Mesothelial cell of epicardium (in vitro differentiated cells): ENCODE results near the gene SLC48A1. TPM values are rescaled to one million over a fixed set of nuclear protein-coding genes. Genes with fewer than 3 reads are reported as not detected.

Experiments
- DNase-seq, 2 experiments: peaks; one replicate each; pipeline ENCODE4 v3.0.0; 2021; ENCODE audit warnings: low spot score in 2 of 2; ENCODE audit not compliant: unreplicated experiment in 2 of 2
- H3K27ac Mint-ChIP-seq: 2 replicates; pipeline ENCODE4 v1.8.0; 2021; ENCODE audit warnings: mixed read lengths
- H3K27me3 Mint-ChIP-seq: 2 replicates; pipeline ENCODE4 v1.8.0; 2021; ENCODE audit warnings: low read depth, mixed read lengths
- H3K36me3 Mint-ChIP-seq: 2 replicates; pipeline ENCODE4 v1.8.0; 2021; ENCODE audit warnings: mixed read lengths
- H3K4me1 Mint-ChIP-seq: 2 replicates; pipeline ENCODE4 v1.8.0; 2021; ENCODE audit warnings: mixed read lengths
- H3K4me3 Mint-ChIP-seq: 2 replicates; pipeline ENCODE4 v1.8.0; 2021; ENCODE audit warnings: mild to moderate bottlenecking, moderate library complexity, mixed read lengths
- H3K9me3 Mint-ChIP-seq: 2 replicates; pipeline ENCODE4 v1.8.0; 2021; ENCODE audit warnings: mixed read lengths
- total RNA-seq: library from RNA; stranded (reverse); gene quantifications from 3 replicates; pipeline ENCODE4 v1.2.1, GENCODE V29; 2021
- TF ChIP-seq, protein P1 (sequence below): fragments of 200-600 bp; sonication (generic); IDR thresholded peaks from one replicate; pipeline ENCODE4 v1.5.0; 2021; ENCODE audit warnings: antibody characterized with exemption; ENCODE audit not compliant: unreplicated experiment

SLC48A1 gene
- total RNA-seq, 1 donor from 2014 or later = 27.7 TPM

DNA sequence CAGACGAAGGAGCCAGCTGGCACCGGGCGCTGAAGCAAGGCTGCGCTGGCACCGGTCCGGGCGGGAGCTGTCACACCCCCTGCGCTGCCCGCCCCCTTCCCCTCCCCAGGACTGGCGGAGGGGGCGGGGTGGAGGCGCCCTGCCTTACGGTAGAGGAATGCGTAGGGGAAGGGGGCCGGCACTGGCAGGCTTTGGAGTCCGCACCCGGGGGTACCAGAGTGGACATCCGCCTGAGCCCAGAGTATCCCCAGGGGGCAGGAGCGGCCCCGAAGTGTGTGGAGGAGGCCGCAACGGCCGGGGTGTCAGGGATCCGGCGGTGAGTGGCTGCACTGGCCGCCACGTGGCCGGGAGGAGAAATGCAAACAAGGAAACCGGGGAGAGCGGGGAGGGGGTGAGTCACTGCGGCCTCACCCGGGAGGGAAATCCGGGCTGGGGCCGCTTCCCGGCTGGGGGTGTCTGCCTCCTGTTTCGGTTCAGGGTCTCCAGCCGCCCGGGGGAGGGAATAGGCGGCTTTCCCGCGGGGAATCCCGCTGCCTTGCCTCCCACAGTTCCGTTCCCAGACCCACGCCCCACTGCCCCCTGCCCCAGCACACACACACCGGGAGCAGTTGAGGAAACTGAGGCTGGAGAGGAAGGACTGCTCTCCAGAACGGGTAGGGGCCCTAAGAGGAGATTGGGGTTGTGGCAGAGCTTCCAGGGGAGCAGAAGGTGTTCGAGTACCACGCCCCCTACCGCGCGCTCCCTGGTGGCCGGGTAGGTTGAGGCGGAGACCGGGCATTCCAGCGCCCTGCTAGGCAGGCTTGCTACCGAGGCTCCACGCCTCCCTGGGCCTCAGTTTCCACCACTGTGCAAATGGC, 14.0 kb upstream of the SLC48A1 start, which contains the start of gene RAPGEF3:
TSS of gene RAPGEF3 (minus strand) at position 47 of the 857 bp plus-strand sequence. CDS start 324 bp downstream, outside the sequence.
- Mint-ChIP-seq H3K27me3 (no peaks in the 10 kb centered on the region), H3K9me3 (no peaks in the 10 kb centered on the region), H3K27ac (peak within 1 kb of the TSS; percentile 79), H3K4me3 (peak within 1 kb of the TSS; percentile 70), H3K36me3 (no peaks in the 10 kb centered on the region), H3K4me1 (peaks cover 60% of the 10 kb centered on the region)
- TF ChIP-seq, protein P1, sequence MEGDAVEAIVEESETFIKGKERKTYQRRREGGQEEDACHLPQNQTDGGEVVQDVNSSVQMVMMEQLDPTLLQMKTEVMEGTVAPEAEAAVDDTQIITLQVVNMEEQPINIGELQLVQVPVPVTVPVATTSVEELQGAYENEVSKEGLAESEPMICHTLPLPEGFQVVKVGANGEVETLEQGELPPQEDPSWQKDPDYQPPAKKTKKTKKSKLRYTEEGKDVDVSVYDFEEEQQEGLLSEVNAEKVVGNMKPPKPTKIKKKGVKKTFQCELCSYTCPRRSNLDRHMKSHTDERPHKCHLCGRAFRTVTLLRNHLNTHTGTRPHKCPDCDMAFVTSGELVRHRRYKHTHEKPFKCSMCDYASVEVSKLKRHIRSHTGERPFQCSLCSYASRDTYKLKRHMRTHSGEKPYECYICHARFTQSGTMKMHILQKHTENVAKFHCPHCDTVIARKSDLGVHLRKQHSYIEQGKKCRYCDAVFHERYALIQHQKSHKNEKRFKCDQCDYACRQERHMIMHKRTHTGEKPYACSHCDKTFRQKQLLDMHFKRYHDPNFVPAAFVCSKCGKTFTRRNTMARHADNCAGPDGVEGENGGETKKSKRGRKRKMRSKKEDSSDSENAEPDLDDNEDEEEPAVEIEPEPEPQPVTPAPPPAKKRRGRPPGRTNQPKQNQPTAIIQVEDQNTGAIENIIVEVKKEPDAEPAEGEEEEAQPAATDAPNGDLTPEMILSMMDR = peak; percentile 76
- peak; percentile 62 to 75 for DNase-seq

GRCh38 chr12:47762850-47763465, 10.1 kb upstream of the SLC48A1 start:
- TF ChIP-seq, protein P1 = no peak

DNA sequence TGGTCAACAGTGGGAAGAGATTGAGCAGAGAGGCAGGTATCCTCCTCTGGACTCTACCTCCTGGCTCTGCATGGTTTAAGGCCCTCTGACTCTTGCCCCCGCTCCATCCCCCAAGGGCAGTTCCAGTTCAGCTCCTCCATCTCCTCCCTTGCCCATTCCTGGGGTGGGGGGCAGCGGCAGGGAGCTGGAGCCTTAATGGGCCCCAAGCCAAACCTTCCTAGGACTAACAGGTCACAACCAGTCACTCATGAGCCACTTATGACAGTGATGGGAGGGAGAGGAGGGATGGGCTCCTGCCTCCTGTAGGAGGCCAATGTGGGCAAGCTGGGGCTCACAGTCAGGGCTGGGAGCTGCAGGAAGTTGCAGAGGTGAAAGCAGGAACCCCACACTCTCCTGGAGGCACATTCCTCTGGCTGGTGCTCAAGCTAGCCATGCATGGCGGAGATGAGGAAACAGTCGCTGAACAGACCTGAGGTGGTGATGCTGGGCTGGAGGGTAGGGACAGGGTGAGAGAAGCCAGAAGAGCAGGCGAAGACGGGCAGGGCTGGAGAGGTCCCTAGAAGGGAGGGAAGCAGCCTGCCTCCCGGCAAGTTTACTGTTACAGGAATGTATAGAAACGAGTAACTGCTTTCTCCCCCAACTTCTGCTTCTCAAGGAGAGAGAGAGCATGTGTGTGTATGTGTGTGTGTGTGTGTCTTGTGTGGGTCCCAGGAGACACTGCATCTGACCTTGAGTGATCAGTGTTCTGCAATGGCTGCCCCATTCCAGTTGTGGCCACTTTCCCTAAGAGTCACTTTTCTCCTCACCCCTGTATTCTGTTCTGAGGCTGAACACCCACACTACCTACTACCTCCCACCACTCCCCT, 9.3 kb upstream of the SLC48A1 start:
- Mint-ChIP-seq H3K9me3 (no peaks in the 10 kb centered on the region), H3K27me3 (no peaks in the 10 kb centered on the region), H3K4me1 (peaks cover 45% of the 10 kb centered on the region), H3K36me3 (no peaks in the 10 kb centered on the region), H3K27ac (peak overlapping the region; percentile 13), H3K4me3 (no peak overlapping the region)
- DNase-seq = no peak
- TF ChIP-seq, protein P1 = no peak

More at GRCh38 chr12:47762850-47763465, 10.1 kb upstream of the SLC48A1 start:
- no peak overlapping the region for H3K4me3 Mint-ChIP-seq
- DNase-seq = no peak
- peaks cover 50% of the 10 kb centered on the region for H3K4me1 Mint-ChIP-seq
- no peaks in the 10 kb centered on the region for H3K27me3 Mint-ChIP-seq
- H3K9me3 Mint-ChIP-seq = no peaks in the 10 kb centered on the region
- H3K27ac Mint-ChIP-seq = no peak overlapping the region
- no peaks in the 10 kb centered on the region for H3K36me3 Mint-ChIP-seq

DNA sequence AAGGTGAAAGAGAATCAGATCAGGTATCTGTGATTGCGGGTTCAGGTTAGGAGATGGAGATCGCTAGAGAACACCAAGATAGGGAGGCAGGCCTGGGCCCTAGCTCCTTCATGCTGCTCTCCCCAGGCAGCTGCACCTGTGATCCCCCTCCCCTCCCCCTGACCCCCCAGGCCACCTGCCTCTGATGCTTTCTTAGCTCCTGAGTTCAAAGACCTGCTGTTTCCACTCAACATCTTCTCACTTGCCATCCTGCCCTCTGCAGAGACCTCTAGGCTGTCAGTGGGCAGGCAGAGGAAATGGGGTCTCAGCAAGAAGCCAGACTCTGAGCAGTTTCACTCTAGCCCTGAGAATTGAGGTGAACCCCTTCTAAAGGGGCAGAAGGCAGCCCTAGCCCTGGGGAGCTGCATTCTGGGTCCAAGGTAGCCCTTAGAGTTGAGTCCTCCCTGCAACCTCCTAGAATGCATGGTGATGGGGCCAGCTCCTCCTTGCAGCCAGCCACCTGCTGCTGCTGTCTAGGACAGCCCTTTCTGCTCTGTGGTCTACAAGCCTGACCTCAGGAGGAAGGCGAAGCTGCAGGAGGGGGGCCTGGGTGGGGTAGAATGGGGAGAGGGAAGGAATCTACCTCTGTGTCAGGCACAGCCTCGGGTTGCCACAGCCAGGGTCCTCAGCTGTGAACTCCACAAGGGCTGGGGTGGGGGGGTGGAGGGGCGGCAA, 6.4 kb upstream of the SLC48A1 start:
- TF ChIP-seq, protein P1 = no peak
- H3K4me3 Mint-ChIP-seq = no peak overlapping the region
- DNase-seq = no peak
- H3K9me3 Mint-ChIP-seq = no peaks in the 10 kb centered on the region
- no peaks in the 10 kb centered on the region for H3K36me3 Mint-ChIP-seq
- H3K4me1 Mint-ChIP-seq = peaks cover 40% of the 10 kb centered on the region
- no peak overlapping the region for H3K27ac Mint-ChIP-seq
- no peaks in the 10 kb centered on the region for H3K27me3 Mint-ChIP-seq

DNA sequence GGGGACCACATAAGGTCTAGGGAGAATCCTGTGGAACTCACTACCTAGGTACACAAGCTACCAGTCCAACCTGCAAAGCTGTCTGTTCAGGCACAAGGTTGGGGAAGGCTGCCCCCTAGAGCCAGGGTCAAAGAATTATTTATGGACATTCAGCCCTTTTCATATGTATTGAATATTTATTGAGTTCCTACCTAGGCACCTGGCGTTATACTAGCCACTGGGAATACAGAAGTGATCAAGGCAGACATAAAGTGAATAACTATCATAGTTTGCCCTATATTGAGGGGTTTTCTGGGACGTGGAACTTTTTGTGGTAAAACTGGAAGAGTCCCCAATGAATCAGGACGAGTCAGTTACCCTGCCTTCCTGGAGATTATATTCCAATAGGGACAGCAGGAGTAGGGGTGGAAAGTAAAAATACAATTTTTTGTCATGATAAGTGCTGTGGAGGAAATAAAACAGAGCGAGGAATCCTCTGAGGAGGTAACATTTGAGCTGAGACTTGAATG, 5.8 kb upstream of the SLC48A1 start:
- DNase-seq = no peak
- Mint-ChIP-seq H3K36me3 (no peaks in the 10 kb centered on the region), H3K27me3 (no peaks in the 10 kb centered on the region), H3K27ac (peak overlapping the region; percentile 52), H3K9me3 (no peaks in the 10 kb centered on the region), H3K4me1 (peaks cover 43% of the 10 kb centered on the region), H3K4me3 (no peak overlapping the region)
- TF ChIP-seq, protein P1 = no peak
